GM21367 (cell line): ENCODE data around the gene CALR3.
"Not testable (repeated sequence)": the region's sequence is repeated elsewhere in the genome, so short reads cannot be mapped to it uniquely, and the experiment has no call there.

Experiments
- ATAC-seq: cut with Tn5 transposase; IDR thresholded peaks from one replicate; pipeline ENCODE4 v1.9.1; 2021; ENCODE audit not compliant: unreplicated experiment

Gene CALR3

GRCh38 chr19:16497837-16498236 lies 1.9 kb upstream of the CALR3 start:
- no peak for ATAC-seq

- no peak for ATAC-seq
These were observed 1.1 kb upstream of the CALR3 start for GRCh38 chr19:16497042-16497441.

GRCh38 chr19:16496613-16496983 lies 631 bp upstream of the CALR3 start:
- no peak for ATAC-seq

- not testable (repeated sequence) for ATAC-seq
These were observed 9.5 kb downstream of the CALR3 start for GRCh38 chr19:16486476-16486875.

GRCh38 chr19:16482745-16483144 lies 13.2 kb downstream of the CALR3 start:
- no peak for ATAC-seq

GRCh38 chr19:16477311-16477710 lies 18.7 kb downstream of the CALR3 start:
- ATAC-seq = no peak

- no peak for ATAC-seq
These were observed 19.6 kb downstream of the CALR3 start for GRCh38 chr19:16476401-16476800.

GRCh38 chr19:16473875-16474392 lies 22.0 kb downstream of the CALR3 start:
- no peak for ATAC-seq

GRCh38 chr19:16472992-16473391 lies 23.0 kb downstream of the CALR3 start:
- ATAC-seq = no peak

- ATAC-seq = not testable (repeated sequence)
These were observed 23.4 kb downstream of the CALR3 start for GRCh38 chr19:16472559-16472899.

- ATAC-seq = peak; percentile 20
These were observed 24.8 kb downstream of the CALR3 start for GRCh38 chr19:16470911-16471811.

GRCh38 chr19:16470541-16470910 lies 25.4 kb downstream of the CALR3 start:
- ATAC-seq = no peak

- no peak for ATAC-seq
These were observed 28.4 kb downstream of the CALR3 start for GRCh38 chr19:16467581-16467980.

- ATAC-seq = not testable (repeated sequence)
These were observed 29.1 kb downstream of the CALR3 start for GRCh38 chr19:16466802-16467427.

GRCh38 chr19:16465239-16465638 lies 30.7 kb downstream of the CALR3 start:
- ATAC-seq = no peak

GRCh38 chr19:16463991-16464575 lies 31.9 kb downstream of the CALR3 start:
- no peak for ATAC-seq

GRCh38 chr19:16463341-16463990 lies 32.5 kb downstream of the CALR3 start:
- no peak for ATAC-seq

GRCh38 chr19:16462757-16463250 lies 33.2 kb downstream of the CALR3 start:
- ATAC-seq = no peak

- no peak for ATAC-seq
These were observed 34.3 kb downstream of the CALR3 start for GRCh38 chr19:16461630-16462051.

- ATAC-seq = no peak
These were observed 35.5 kb downstream of the CALR3 start for GRCh38 chr19:16460454-16460853.

- no peak for ATAC-seq
These were observed 36.3 kb downstream of the CALR3 start for GRCh38 chr19:16459680-16460079.
